SJCRH30 (cell line): ENCODE measurements around the gene CALM1. TPM values are rescaled to one million over a fixed set of nuclear protein-coding genes. Genes with fewer than 3 reads are reported as not detected.

ENCODE experiments used
- DNase-seq, 2 experiments: peaks; one replicate each; pipeline ENCODE4 v3.0.0-alpha.2; 2015 to 2020
- H3K27ac ChIP-seq: fragments of 250-450 bp; sonication (Bioruptor Pico); 2 replicates; pipeline ENCODE4 v1.5.1; 2020; ENCODE audit warnings: mild to moderate bottlenecking, moderate library complexity
- H3K27me3 ChIP-seq: fragments of 250-450 bp; sonication (Bioruptor Pico); 2 replicates; pipeline ENCODE4 v1.5.1; 2020; ENCODE audit warnings: mild to moderate bottlenecking, moderate library complexity
- H3K36me3 ChIP-seq: fragments of 250-450 bp; sonication (Bioruptor Pico); 2 replicates; pipeline ENCODE4 v1.5.1; 2020; ENCODE audit warnings: mild to moderate bottlenecking, moderate library complexity
- H3K4me1 ChIP-seq: fragments of 250-450 bp; sonication (Bioruptor Pico); 2 replicates; pipeline ENCODE4 v1.5.1; 2020; ENCODE audit warnings: mild to moderate bottlenecking, moderate library complexity
- H3K4me3 ChIP-seq: fragments of 250-450 bp; sonication (Bioruptor Pico); 2 replicates; pipeline ENCODE4 v1.5.1; 2020; ENCODE audit warnings: mild to moderate bottlenecking, moderate library complexity
- H3K9me3 ChIP-seq: fragments of 250-450 bp; sonication (Bioruptor Pico); replicated peaks from 2 replicates; pipeline ENCODE4 v1.5.1; 2020; ENCODE audit warnings: mild to moderate bottlenecking, moderate library complexity
- total RNA-seq: library from RNA; depleted of rRNA; stranded (reverse); fragments of >200 nt; shearing (Covaris generic); gene quantifications from 2 replicates; pipeline ENCODE4 v1.2.3, GENCODE V29; 2014; rRNA removed

Gene CALM1
- 398 and 406 TPM in 2 replicates for total RNA-seq

GRCh38 chr14:90396341-90397339 lies at the start of gene CALM1:
Gene CALM1, plus strand, starts transcription at chr14:90397029. Its CDS starts 202 bp downstream, at chr14:90397231.
- Histone ChIP-seq H3K4me1 (peaks cover 12% of the 10 kb centered on the region), H3K27ac (peak within 1 kb of the TSS; percentile 39), H3K4me3 (peak within 1 kb of the TSS; percentile 93), H3K27me3 (no peaks in the 10 kb centered on the region), H3K36me3 (peaks cover 14% of the 10 kb centered on the region), H3K9me3 (no peaks in the 10 kb centered on the region)
- peak; percentile 88 to 89 for DNase-seq

DNA sequence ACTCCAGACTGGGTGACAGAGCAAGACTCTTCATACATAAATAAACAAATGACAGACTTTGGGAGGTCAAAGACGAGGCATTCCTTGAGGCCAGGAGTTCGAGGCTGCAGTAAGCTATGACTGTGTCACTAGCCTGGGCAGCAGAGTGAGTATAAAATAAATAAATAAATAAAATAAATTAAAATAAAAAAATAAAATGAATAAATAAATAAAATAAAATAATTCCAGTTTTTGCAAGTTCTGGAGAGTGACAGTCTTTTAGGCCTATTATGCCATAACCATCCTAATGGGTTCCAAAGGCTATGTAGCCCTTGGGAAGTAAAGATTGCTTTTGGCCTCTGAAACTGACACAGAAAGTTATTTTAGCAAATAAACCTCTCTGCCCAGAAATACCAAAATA lies 48.6 kb upstream of the CALM1 start:
- no peak for DNase-seq
- Histone ChIP-seq H3K36me3 (no peaks in the 10 kb centered on the region), H3K9me3 (no peaks in the 10 kb centered on the region), H3K27ac (no peak overlapping the region), H3K27me3 (no peaks in the 10 kb centered on the region), H3K4me1 (no peaks in the 10 kb centered on the region), H3K4me3 (no peak overlapping the region)

DNA sequence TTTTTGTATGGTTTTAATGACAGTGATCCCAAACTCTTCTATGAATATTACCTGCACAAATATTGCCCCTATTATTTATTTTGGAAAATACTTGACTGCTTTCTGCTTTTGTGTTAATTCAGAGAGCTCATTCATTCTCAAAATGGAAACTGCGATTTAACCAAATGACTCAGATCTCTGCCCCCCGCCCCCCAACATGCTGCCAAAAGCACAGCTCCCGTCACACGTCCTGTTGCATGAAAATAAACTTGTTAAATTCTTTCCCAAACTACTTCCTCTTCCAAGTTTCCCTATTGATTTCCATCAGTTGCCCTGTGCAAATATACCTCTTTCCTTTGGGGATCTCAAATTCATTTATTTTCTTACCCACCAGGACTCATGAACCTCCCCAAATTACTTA lies 47.1 kb upstream of the CALM1 start:
- Histone ChIP-seq H3K9me3 (no peaks in the 10 kb centered on the region), H3K4me1 (no peaks in the 10 kb centered on the region), H3K27me3 (no peaks in the 10 kb centered on the region), H3K4me3 (no peak overlapping the region), H3K27ac (no peak overlapping the region), H3K36me3 (no peaks in the 10 kb centered on the region)
- no peak for DNase-seq

GRCh38 chr14:90354551-90355298 lies 42.1 kb upstream of the CALM1 start:
- Histone ChIP-seq H3K36me3 (no peaks in the 10 kb centered on the region), H3K4me1 (no peaks in the 10 kb centered on the region), H3K27ac (no peak overlapping the region), H3K9me3 (no peaks in the 10 kb centered on the region), H3K4me3 (no peak overlapping the region), H3K27me3 (no peaks in the 10 kb centered on the region)
- DNase-seq, result peak; percentile 21 to 48

DNA sequence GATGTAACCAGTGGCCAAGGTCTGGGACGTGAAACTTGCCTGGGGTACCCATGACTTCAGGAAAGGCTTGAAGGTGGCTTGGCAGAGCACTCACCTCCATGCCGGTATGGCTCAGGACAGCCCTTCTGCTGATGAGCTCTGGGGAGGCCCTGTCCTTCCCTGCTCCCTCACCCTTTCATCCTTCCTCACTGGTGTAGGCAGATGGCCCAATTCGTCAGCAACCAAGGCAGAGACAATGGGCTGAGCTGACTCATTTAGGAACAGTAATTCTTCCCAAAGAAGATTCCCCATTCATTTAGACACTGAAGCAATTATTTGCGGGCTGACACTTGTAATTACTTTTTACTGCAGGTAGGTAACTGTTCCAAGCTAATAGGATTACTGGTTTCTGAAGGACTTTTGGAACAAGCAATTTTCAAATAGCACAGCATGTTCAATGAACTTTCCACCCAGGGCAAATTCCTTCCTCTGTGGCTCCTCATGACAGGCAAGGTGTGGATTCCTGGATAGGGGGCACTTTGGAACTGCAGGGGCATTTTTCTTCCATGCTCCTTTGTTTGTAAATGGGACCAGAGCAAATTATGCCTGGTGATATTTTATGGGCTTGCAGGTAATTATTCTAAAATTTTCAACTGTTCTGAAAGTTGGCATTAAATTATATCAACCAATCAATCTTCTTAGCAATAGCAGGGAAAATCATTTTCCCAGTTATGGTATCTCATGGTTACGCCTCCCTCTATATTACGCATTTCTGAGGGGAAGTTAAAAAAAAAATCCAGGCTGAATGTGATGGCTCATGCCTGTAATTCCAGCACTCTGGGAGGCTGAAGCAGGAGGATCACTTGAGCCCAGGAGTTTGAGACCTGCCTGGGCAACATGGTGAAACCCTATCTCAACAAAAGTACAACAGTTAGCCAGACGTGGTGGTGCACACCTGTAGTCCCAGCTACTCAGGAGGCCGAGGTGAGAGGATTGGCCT lies 41.0 kb upstream of the CALM1 start:
- no peaks in the 10 kb centered on the region for H3K36me3 ChIP-seq
- H3K4me1 ChIP-seq, result no peaks in the 10 kb centered on the region
- H3K9me3 ChIP-seq, result no peaks in the 10 kb centered on the region
- H3K27me3 ChIP-seq, result no peaks in the 10 kb centered on the region
- H3K4me3 ChIP-seq, result no peak overlapping the region
- no peak for DNase-seq
- no peak overlapping the region for H3K27ac ChIP-seq

- H3K36me3 ChIP-seq, result no peaks in the 10 kb centered on the region
- no peaks in the 10 kb centered on the region for H3K27me3 ChIP-seq
- no peaks in the 10 kb centered on the region for H3K9me3 ChIP-seq
- no peak overlapping the region for H3K4me3 ChIP-seq
- no peak for DNase-seq
- no peaks in the 10 kb centered on the region for H3K4me1 ChIP-seq
- no peak overlapping the region for H3K27ac ChIP-seq
Observed at GRCh38 chr14:90356925-90357324, 39.9 kb upstream of the CALM1 start.

DNA sequence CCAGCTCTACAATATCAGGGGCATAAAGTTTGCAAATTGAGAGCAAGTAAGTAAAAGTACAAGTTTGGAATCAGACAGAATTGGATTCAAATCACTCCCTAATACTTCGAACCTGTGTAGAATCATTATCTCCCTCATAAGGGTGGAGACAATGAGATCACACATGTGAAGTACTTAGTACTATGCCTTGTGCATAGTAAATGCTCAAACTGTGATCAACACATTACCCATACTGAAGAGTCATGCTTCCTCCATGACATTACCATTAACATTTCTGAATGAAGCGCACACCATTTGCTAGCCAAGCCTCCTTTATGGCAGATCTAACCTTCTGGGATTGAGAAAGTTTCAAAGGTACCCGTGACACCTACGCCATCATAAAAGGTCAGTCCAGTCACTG lies 38.5 kb upstream of the CALM1 start:
- no peak for DNase-seq
- no peaks in the 10 kb centered on the region for H3K36me3 ChIP-seq
- no peak overlapping the region for H3K4me3 ChIP-seq
- H3K27ac ChIP-seq, result no peak overlapping the region
- no peaks in the 10 kb centered on the region for H3K27me3 ChIP-seq
- no peaks in the 10 kb centered on the region for H3K4me1 ChIP-seq
- H3K9me3 ChIP-seq, result no peaks in the 10 kb centered on the region

DNA sequence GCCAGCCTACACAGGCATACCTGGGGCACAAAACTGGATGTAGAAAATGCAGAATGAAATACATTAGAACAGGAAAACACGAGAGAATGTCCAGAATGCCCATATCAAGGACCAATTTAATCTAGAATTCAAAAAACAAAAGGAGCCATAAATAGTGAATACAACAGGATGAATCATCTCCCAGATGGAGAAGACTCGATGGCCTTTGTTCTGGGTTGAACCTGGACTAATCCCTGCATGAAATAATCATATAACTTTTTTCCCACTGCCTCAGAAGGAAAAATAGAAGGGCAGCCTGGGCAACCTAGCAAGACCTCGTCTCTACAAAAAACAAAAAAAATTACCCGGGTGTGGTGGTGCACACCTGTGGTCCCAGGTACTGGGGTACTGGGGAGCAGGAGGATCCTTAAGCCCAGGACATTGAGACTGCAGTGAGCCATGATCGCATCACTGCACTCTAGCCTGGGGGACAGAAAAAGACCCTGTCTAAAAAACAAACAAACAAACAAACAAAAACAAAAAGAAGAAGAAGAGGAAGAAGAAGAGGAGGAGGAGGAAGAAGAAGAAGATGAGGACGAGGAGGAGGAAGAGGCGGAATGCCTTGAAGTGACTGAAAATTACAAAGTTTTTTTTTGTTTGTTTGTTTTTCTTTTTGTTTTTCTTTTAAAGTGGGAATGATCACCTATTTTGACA lies 34.8 kb upstream of the CALM1 start:
- DNase-seq, result no peak
- H3K4me1 ChIP-seq, result no peaks in the 10 kb centered on the region
- no peaks in the 10 kb centered on the region for H3K9me3 ChIP-seq
- H3K27me3 ChIP-seq, result no peaks in the 10 kb centered on the region
- H3K36me3 ChIP-seq, result no peaks in the 10 kb centered on the region
- no peak overlapping the region for H3K27ac ChIP-seq
- H3K4me3 ChIP-seq, result no peak overlapping the region

GRCh38 chr14:90362558-90362896 lies 34.3 kb upstream of the CALM1 start:
- no peak overlapping the region for H3K4me3 ChIP-seq
- H3K4me1 ChIP-seq, result no peaks in the 10 kb centered on the region
- H3K27me3 ChIP-seq, result no peaks in the 10 kb centered on the region
- no peaks in the 10 kb centered on the region for H3K36me3 ChIP-seq
- no peak for DNase-seq
- H3K27ac ChIP-seq, result no peak overlapping the region
- H3K9me3 ChIP-seq, result no peaks in the 10 kb centered on the region

GRCh38 chr14:90368946-90369721 lies 27.7 kb upstream of the CALM1 start:
- Histone ChIP-seq H3K27ac (no peak overlapping the region), H3K4me1 (no peaks in the 10 kb centered on the region)
- no peak for DNase-seq

DNA sequence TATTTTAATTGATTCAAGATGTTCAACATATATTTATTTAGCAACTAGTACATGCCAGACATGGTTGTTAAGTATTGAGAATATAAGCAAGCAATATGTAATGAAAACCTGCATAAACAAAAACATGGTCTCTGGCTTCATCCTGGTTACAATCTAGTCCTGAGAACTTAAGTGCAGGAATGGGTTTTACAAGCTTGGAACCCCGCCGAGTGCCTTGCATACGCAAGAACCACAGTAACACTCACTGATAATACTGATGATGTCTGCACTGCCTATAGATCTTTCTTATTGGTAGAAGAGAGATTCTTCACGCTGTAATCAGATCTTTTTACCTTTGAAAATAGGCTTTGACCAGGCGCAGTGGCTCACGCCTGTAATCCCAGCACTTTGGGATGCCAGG lies 22.9 kb upstream of the CALM1 start:
- no peaks in the 10 kb centered on the region for H3K27me3 ChIP-seq
- H3K27ac ChIP-seq, result no peak overlapping the region
- DNase-seq, result no peak
- no peaks in the 10 kb centered on the region for H3K36me3 ChIP-seq
- no peaks in the 10 kb centered on the region for H3K9me3 ChIP-seq
- no peak overlapping the region for H3K4me3 ChIP-seq
- H3K4me1 ChIP-seq, result no peaks in the 10 kb centered on the region

More at GRCh38 chr14:90368946-90369721, 27.7 kb upstream of the CALM1 start:
- no peaks in the 10 kb centered on the region for H3K36me3 ChIP-seq
- H3K27me3 ChIP-seq, result no peaks in the 10 kb centered on the region
- no peak overlapping the region for H3K4me3 ChIP-seq
- no peaks in the 10 kb centered on the region for H3K9me3 ChIP-seq

DNA sequence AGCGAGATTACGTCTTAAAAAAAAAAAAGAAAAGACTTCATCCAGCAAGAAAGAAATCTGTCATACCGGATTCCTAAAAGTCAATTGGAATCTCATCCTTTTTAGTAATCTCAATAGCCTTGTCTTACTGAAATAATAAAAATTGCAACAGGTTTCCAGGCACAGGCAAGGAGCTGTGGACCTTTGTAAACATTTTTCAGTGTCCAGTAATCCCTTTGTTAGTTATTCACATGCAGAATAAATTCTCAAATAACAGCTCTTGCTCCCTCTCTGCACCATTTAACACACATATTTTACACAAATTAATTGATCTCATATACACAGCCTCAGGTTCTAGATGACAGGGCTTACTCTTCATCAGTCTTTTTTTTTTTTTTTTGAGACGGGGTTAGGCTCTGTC lies 22.0 kb upstream of the CALM1 start:
- Histone ChIP-seq H3K36me3 (no peaks in the 10 kb centered on the region), H3K4me1 (no peaks in the 10 kb centered on the region), H3K9me3 (no peaks in the 10 kb centered on the region), H3K27me3 (no peaks in the 10 kb centered on the region), H3K4me3 (no peak overlapping the region), H3K27ac (no peak overlapping the region)
- DNase-seq, result no peak

- Histone ChIP-seq H3K4me1 (no peaks in the 10 kb centered on the region; the same call in 1 of the 2 replicates), H3K27ac (no peak overlapping the region), H3K36me3 (no peaks in the 10 kb centered on the region), H3K27me3 (no peaks in the 10 kb centered on the region), H3K9me3 (no peaks in the 10 kb centered on the region), H3K4me3 (no peak overlapping the region)
- DNase-seq, result no peak
Observed at GRCh38 chr14:90375934-90376333, 20.9 kb upstream of the CALM1 start.
